Fibroblast of skin of right quadriceps (primary cell): ENCODE data around the gene ZNF69.
"Not testable (repeated sequence)": the region's sequence is repeated elsewhere in the genome, so short reads cannot be mapped to it uniquely, and the experiment has no call there.

Experiments used
- DNase-seq: peaks from one replicate; pipeline ENCODE4 v3.0.0-alpha.2; 2013

Gene ZNF69

GRCh38 chr19:11902228-11902627 is 14.6 kb downstream of the ZNF69 start:
- no peak for DNase-seq

- DNase-seq, result no peak
Observed at GRCh38 chr19:11905928-11906327, 18.3 kb downstream of the ZNF69 start.

- not testable (repeated sequence) for DNase-seq
Observed at GRCh38 chr19:11911937-11912336, 24.4 kb downstream of the ZNF69 start.

- not testable (repeated sequence) for DNase-seq
Observed at GRCh38 chr19:11914417-11915051, 27.0 kb downstream of the ZNF69 start.

- DNase-seq, result no peak
Observed at GRCh38 chr19:11921852-11922495, 34.4 kb downstream of the ZNF69 start.

GRCh38 chr19:11924886-11925650 is 37.5 kb downstream of the ZNF69 start, which contains the start of gene ZNF700:
ZNF700 (plus strand) TSS chr19:11925107; CDS start chr19:11925211, 104 bp downstream.
- DNase-seq, result peak; percentile 90

- DNase-seq, result not testable (repeated sequence)
Observed at GRCh38 chr19:11925651-11926187, 38.1 kb downstream of the ZNF69 start.

- no peak for DNase-seq
Observed at GRCh38 chr19:11927227-11927626, 39.6 kb downstream of the ZNF69 start.

- no peak for DNase-seq
Observed at GRCh38 chr19:11931051-11931450, 43.5 kb downstream of the ZNF69 start.

GRCh38 chr19:11931513-11931912 is 43.9 kb downstream of the ZNF69 start:
- DNase-seq, result no peak

- DNase-seq, result not testable (repeated sequence)
Observed at GRCh38 chr19:11935829-11936228, 48.2 kb downstream of the ZNF69 start.

- DNase-seq, result not testable (repeated sequence)
Observed at GRCh38 chr19:11938383-11938782, 50.8 kb downstream of the ZNF69 start.

- not testable (repeated sequence) for DNase-seq
Observed at GRCh38 chr19:11941361-11941887, 53.8 kb downstream of the ZNF69 start.

GRCh38 chr19:11942008-11942842 is 54.6 kb downstream of the ZNF69 start:
- no peak for DNase-seq

- no peak for DNase-seq
Observed at GRCh38 chr19:11942843-11943108, 55.2 kb downstream of the ZNF69 start.

GRCh38 chr19:11944656-11945055 is 57.1 kb downstream of the ZNF69 start:
- no peak for DNase-seq

- DNase-seq, result no peak
Observed at GRCh38 chr19:11948646-11949045, 61.1 kb downstream of the ZNF69 start.

GRCh38 chr19:11949201-11949600 is 61.6 kb downstream of the ZNF69 start:
- peak; percentile 8 for DNase-seq

- not testable (repeated sequence) for DNase-seq
Observed at GRCh38 chr19:11949614-11950080, 62.1 kb downstream of the ZNF69 start.

GRCh38 chr19:11950312-11950711 is 62.7 kb downstream of the ZNF69 start:
- no peak for DNase-seq
